Large intestine (tissue), 3 donors: ENCODE data around the gene ABHD1. TPM values are rescaled to one million over a fixed set of nuclear protein-coding genes. Genes with fewer than 3 reads are reported as not detected.
"Not testable (repeated sequence)": the region's sequence is repeated elsewhere in the genome, so short reads cannot be mapped to it uniquely, and the experiment has no call there.

Experiments used
- DNase-seq, 2 donors: peaks; one replicate each; pipeline versions ENCODE4 v3.0.0 to v3.0.0-alpha.2; 2013
- H3K27ac ChIP-seq: one replicate; pipeline ENCODE4 v1.5.1; 2013; ENCODE audit warnings: low read length
- H3K27me3 ChIP-seq: 2 replicates; pipeline ENCODE4 v1.6.1; 2013; ENCODE audit warnings: low read length; ENCODE audit not compliant: control insufficient read depth, insufficient read depth
- H3K36me3 ChIP-seq: 2 replicates; pipeline ENCODE4 v1.6.1; 2013; ENCODE audit warnings: low read length; ENCODE audit not compliant: control insufficient read depth, insufficient read depth
- H3K4me1 ChIP-seq: one replicate; pipeline ENCODE4 v1.6.1; 2013; ENCODE audit warnings: low read length; ENCODE audit not compliant: control insufficient read depth, insufficient read depth
- H3K4me3 ChIP-seq: one replicate; pipeline ENCODE4 v1.5.1; 2013; ENCODE audit warnings: low read length
- H3K9me3 ChIP-seq: one replicate; pipeline ENCODE4 v1.6.1; 2013; ENCODE audit warnings: mild to moderate bottlenecking, low read depth, low read length, moderate library complexity; ENCODE audit not compliant: control insufficient read depth
- WGBS: methylation state at CpG from one replicate; pipeline ENCODE4 v1.1.5; 2013; ENCODE audit warnings: low lambda C conversion rate; ENCODE audit not compliant: insufficient coverage; 5-methylcytosine and 5-hydroxymethylcytosine counted together
- polyA plus RNA-seq: library from polyadenylated mRNA; unstranded; fragments of 120-200 nt; gene quantifications from one replicate; pipeline ENCODE4 v1.2.1, GENCODE V29; 2013

The ABHD1 gene
- polyA plus RNA-seq, 1 donor: 2.0 TPM

DNA sequence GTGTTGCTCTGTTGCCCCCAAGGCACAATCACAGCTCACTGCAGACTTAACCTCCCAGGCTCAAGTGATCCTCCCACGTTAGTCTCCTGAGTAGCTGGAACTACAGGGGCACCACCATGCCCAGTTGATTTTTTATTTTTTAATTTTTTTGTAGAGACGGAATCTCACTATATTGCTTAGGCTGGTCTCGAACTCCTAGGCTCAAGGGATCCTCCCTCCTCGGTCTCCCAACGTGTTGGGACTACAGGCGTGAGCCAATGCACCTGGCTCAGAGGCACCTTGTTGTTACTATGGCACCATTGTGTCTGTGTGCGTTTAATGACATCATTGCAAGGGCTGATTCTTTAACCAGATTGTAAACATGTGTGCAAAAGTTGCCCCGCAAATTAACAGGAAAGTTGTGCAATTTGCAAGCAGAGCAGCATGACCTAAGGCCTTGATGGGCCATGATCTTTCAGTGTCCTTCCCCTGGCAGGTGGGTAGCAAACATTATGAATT, 47.8 kb downstream of the ABHD1 start:
- Histone ChIP-seq H3K9me3 (no peaks in the 10 kb centered on the region), H3K36me3 (no peaks in the 10 kb centered on the region), H3K4me1 (no peaks in the 10 kb centered on the region), H3K27ac (no peak overlapping the region), H3K27me3 (peaks cover 3% of the 10 kb centered on the region), H3K4me3 (no peak overlapping the region)
- no CpG with 5 or more reads among the region's 8 CpGs for WGBS
- peak; percentile 19 to 60 for DNase-seq

DNA sequence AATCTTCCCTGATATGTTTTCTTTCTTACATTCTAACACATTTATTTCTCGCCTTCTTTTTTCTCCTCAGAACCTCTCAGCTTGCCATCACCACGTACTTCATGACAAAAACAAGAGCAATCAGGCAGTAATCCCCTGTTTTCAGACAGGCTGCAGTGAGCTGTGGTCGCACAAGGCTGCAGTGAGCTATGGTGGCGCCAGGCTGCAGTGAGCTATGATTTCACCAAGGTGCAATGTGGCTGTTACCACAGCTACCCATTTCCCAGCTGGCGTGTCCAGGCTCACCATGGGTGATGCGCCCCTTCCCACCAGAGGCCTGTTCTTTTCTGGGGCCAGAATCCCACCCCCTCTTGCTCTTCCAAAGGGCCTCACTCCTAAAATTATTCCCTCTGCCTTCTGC, 51.0 kb downstream of the ABHD1 start:
- Histone ChIP-seq H3K4me1 (no peaks in the 10 kb centered on the region), H3K36me3 (no peaks in the 10 kb centered on the region), H3K27me3 (peaks cover 3% of the 10 kb centered on the region), H3K9me3 (no peaks in the 10 kb centered on the region), H3K4me3 (no peak overlapping the region), H3K27ac (no peak overlapping the region)
- no peak for DNase-seq
- WGBS: 92% methylated on average over 3 of the region's 6 CpGs

DNA sequence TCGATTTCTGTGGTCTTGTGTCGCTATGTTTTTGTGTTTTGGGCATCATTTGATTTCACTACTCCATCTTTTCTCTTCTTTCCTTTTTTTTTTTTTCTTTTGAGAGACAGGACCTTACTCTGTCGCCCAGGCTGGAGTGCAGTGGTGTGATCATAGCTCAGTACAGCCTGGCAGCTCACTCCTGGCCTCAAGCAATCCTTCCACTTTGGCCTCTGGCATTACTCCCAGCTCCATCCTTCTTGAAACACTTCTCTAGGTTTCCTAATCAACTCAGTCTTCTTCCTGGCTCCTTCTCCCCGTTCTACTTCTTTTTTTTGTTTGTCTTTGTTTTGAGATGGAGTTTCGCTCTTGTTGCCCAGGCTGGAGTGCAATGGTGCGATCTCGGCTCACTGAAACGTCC, 51.7 kb downstream of the ABHD1 start:
- no peak overlapping the region for H3K27ac ChIP-seq

DNA sequence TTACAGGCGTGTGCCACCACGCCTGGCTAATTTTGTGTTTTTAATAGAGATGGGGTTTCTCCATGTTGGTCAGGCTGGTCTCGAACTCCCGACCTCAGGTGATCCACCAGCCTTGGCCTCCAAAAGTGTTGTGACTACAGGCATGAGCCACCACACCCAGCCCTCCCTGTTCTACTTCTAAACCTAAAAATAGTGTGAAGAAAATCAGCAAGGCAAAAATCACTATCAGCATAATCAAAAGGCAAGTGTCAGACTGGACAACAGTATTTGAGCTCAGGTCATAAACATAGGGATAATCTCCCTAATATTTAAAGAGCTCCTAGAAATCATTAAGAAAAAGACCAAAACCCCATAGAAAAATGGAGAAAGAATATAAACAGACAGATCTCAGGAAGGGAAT, 52.2 kb downstream of the ABHD1 start:
- not testable (repeated sequence) for H3K27me3 ChIP-seq, H3K27ac ChIP-seq, H3K4me1 ChIP-seq, H3K4me3 ChIP-seq, H3K9me3 ChIP-seq, H3K36me3 ChIP-seq, DNase-seq
- WGBS: no CpG with 5 or more reads among the region's 4 CpGs

More for the DNA sequence above, 51.7 kb downstream of the ABHD1 start:
- 76% methylated on average over 3 of the region's 8 CpGs for WGBS
- H3K4me1 ChIP-seq: no peaks in the 10 kb centered on the region
- H3K4me3 ChIP-seq: no peak overlapping the region
- H3K27me3 ChIP-seq: peaks cover 5% of the 10 kb centered on the region
- no peaks in the 10 kb centered on the region for H3K9me3 ChIP-seq
- DNase-seq: no peak
- no peaks in the 10 kb centered on the region for H3K36me3 ChIP-seq

DNA sequence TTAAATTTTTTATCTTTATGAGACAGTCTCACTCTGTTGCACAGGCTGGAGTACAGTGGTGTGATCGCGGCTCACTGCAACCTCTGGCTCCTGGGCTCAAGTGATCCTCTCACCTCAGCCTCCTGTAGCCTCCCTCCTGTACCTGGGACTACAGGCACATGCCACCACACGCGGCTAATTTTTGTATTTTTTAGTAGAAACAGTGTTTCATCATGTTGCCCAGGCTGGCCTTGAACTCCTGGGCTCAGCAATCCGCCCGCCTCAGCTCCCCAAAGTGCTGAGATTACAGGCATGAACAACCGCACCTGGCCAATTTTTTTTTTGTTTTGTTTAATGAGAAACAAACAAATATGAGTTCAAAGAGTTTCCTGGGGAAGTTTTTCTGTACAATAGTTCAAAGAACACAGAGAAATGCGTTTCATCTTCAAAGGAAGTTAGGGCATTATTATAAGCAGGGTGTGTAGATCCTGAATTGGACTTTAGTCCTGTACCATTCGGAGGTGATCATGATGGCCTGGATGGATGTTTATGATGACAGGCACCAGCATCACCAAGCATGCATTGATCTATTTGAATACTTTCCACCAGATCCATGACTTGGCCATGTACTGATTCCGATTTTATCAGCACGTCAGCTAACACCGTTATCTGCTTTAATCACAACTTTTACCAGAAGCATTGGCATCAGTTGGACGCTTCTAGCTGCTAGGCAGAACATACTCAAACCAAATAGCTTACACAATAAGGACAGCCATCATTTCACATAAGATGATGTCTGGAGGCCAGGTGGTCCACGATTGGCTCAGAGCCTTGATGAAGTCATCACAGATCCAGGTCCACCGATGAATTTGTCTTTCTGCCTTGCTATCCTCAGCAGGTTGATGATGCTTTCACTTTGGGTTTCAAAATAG, 54.1 kb downstream of the ABHD1 start:
- no peak overlapping the region for H3K4me3 ChIP-seq
- no peaks in the 10 kb centered on the region for H3K9me3 ChIP-seq
- no peaks in the 10 kb centered on the region for H3K4me1 ChIP-seq
- H3K36me3 ChIP-seq: no peaks in the 10 kb centered on the region
- peak in 1 of 2 donors; percentile 22 for DNase-seq
- H3K27me3 ChIP-seq: peaks cover 5% of the 10 kb centered on the region
- WGBS: no CpG with 5 or more reads among the region's 15 CpGs
- no peak overlapping the region for H3K27ac ChIP-seq

DNA sequence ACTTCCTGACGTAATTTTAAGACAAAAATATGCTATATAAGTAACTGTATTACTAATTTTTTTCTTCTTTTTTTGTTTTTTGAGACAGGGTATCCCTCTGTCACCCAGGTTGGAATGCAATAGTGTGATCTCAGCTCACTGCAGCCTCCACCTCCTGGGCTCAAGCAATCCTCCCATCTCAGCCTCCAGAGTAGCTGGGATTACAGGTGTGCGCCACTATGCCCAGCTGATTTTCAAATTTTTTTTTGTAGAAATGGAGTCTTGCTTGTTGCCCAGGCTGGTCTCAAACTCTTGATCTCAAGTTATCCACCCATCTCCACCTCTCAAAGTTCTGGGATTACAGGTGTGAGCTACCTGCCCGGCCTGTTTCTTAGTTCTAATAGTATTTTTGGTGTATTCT, 54.9 kb downstream of the ABHD1 start:
- Histone ChIP-seq H3K4me1 (no peaks in the 10 kb centered on the region), H3K4me3 (no peak overlapping the region), H3K27me3 (peaks cover 5% of the 10 kb centered on the region), H3K27ac (no peak overlapping the region), H3K9me3 (no peaks in the 10 kb centered on the region), H3K36me3 (no peaks in the 10 kb centered on the region)
- WGBS: 100% methylated on average over 1 of the region's 3 CpGs
- DNase-seq: no peak

DNA sequence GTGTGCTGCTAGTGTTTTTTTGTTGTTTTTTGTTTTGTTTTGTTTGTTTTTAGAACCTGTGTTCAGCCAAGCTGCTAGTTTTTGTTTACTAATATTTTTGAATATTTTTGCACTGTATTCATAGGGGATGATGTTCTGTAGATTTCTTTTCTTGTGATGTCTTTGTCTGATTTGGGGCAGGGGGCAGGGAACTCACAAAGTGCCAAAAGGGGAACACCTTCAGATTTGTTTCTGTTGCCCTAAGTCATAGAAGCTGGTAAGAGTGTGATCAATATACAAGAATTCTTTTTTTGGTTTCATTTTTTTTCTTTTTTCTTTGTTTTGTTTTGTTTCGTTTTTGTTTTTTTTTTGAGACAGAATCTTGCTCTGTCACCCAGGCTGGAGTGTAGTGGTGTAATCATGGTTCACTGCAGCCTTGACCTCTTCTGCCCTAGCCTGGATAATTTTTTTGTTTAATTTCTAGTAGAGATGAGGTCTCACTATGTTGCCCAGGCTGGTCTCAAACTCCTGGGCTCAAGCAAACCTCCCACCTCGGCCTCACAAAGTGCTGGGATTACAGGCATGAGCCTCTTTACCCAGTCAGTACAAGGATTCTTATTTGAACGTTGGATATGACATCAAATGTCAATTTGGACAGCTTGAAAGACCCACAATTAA, 55.9 kb downstream of the ABHD1 start:
- H3K4me1 ChIP-seq: no peaks in the 10 kb centered on the region
- no peak for DNase-seq
- no peaks in the 10 kb centered on the region for H3K36me3 ChIP-seq
- H3K9me3 ChIP-seq: no peaks in the 10 kb centered on the region
- WGBS: no CpG with 5 or more reads among the region's 3 CpGs
- H3K4me3 ChIP-seq: no peak overlapping the region
- peaks cover 5% of the 10 kb centered on the region for H3K27me3 ChIP-seq
- H3K27ac ChIP-seq: no peak overlapping the region

Other genes starting within 250 kb of the ABHD1 start
- gene MAPRE3, start 153.2 kb upstream of the ABHD1 start, polyA plus RNA-seq: 20.7 TPM
- 93.6 TPM for gene TMEM214, start 90.8 kb upstream of the ABHD1 start, polyA plus RNA-seq
- gene AGBL5, start 72.1 kb upstream of the ABHD1 start, polyA plus RNA-seq: 28.3 TPM
- 313 TPM for gene OST4, start 52.2 kb upstream of the ABHD1 start, polyA plus RNA-seq
- gene EMILIN1, start 45.2 kb upstream of the ABHD1 start, polyA plus RNA-seq: 49.1 TPM
- 232 TPM for gene KHK, start 37.0 kb upstream of the ABHD1 start, polyA plus RNA-seq
- 11.5 TPM for gene CGREF1, start 4.7 kb upstream of the ABHD1 start, polyA plus RNA-seq
- gene PREB, start 10.8 kb downstream of the ABHD1 start, polyA plus RNA-seq: 48.5 TPM
- gene PRR30, start 15.6 kb downstream of the ABHD1 start, polyA plus RNA-seq: not detected
- 0.10 TPM for gene TCF23, start 25.2 kb downstream of the ABHD1 start, polyA plus RNA-seq
- 131 TPM for gene ATRAID, start 88.2 kb downstream of the ABHD1 start, polyA plus RNA-seq
- gene SLC5A6, start 88.5 kb downstream of the ABHD1 start, polyA plus RNA-seq: 148 TPM
- 34.9 TPM for gene CAD, start 93.6 kb downstream of the ABHD1 start, polyA plus RNA-seq
- gene SLC30A3, start 139.2 kb downstream of the ABHD1 start, polyA plus RNA-seq: 0.57 TPM
- 0.19 TPM for gene DNAJC5G, start 151.6 kb downstream of the ABHD1 start, polyA plus RNA-seq
- gene TRIM54, start 158.6 kb downstream of the ABHD1 start, polyA plus RNA-seq: 0.60 TPM
- 3.4 TPM for gene UCN, start 184.6 kb downstream of the ABHD1 start, polyA plus RNA-seq
- 99.6 TPM for gene MPV17, start 199.3 kb downstream of the ABHD1 start, polyA plus RNA-seq
- 51.9 TPM for gene GTF3C2, start 232.9 kb downstream of the ABHD1 start, polyA plus RNA-seq
- 39.7 TPM for gene EIF2B4, start 246.5 kb downstream of the ABHD1 start, polyA plus RNA-seq
- 68.0 TPM for gene SNX17, start 246.8 kb downstream of the ABHD1 start, polyA plus RNA-seq